Endothelial cell of umbilical vein (primary cell): ENCODE measurements around the gene ZNF439. TPM values are rescaled to one million over a fixed set of nuclear protein-coding genes. Genes with fewer than 3 reads are reported as not detected.

ENCODE experiments used
- BruUV-seq: library from RNA; stranded (reverse); fragments of 400-500 nt; replicated peaks from 2 replicates; lab custom pipeline; 2021; lab: Mats Ljungman, UMichigan
- CTCF ChIA-PET: fragments of 300-600, 350-600 bp; sonication (Branson Sonifier 250); formaldehyde crosslinking; loops from one replicate; lab custom pipeline; 2021; ENCODE audit warnings: antibody characterized with exemption, inconsistent platforms; lab: Charles Lee
- POLR2A ChIA-PET: fragments of 300-600, 350-600 bp; sonication (Branson Sonifier 250); formaldehyde crosslinking; loops from one replicate; lab custom pipeline; 2021; ENCODE audit warnings: antibody characterized with exemption, inconsistent platforms; lab: Charles Lee
- DNase-seq: peaks from one replicate; pipeline ENCODE4 v3.0.0-alpha.2; 2011; ENCODE audit warnings: low read depth, low spot score
- FAIRE-seq: peaks from 2 replicates; lab custom pipeline; 2011; peaks lifted over from hg19 to GRCh38; lab: Jason Lieb, UNC
- H2AFZ ChIP-seq: 2 replicates; pipeline ENCODE4 v1.6.0; 2012; ENCODE audit warnings: low read depth, low read length, control low read depth, inconsistent platforms
- H3K27ac ChIP-seq: 2 replicates; pipeline ENCODE4 v1.5.1; 2011; ENCODE audit warnings: low read depth, mild to moderate bottlenecking, control low read depth, low read length, moderate library complexity; ENCODE audit not compliant: insufficient read depth
- H3K27me3 ChIP-seq, 2 experiments: 2 replicates each; pipeline versions ENCODE4 v1.6.0 to v1.6.1; 2011; ENCODE audit warnings: low read length in 2 of 2, mixed read lengths in 1 of 2; ENCODE audit not compliant: control insufficient read depth in 2 of 2, insufficient read depth in 2 of 2
- H3K36me3 ChIP-seq, 2 experiments: 2 replicates in 1 of 2; 3 replicates in 1 of 2; pipeline ENCODE4 v1.5.1; 2011; ENCODE audit warnings: low read length in 2 of 2, mild to moderate bottlenecking in 1 of 2, moderate library complexity in 1 of 2; ENCODE audit not compliant: control insufficient read depth in 2 of 2, insufficient read depth in 2 of 2; ENCODE audit errors: extremely low read depth in 1 of 2
- H3K4me1 ChIP-seq: 3 replicates; pipeline ENCODE4 v1.5.1; 2011; ENCODE audit warnings: mild to moderate bottlenecking, low read length; ENCODE audit not compliant: control insufficient read depth, insufficient read depth; ENCODE audit errors: extremely low read depth
- H3K4me2 ChIP-seq: 2 replicates; pipeline ENCODE4 v1.6.1; 2011; ENCODE audit warnings: low read length, control low read depth, mixed read lengths; ENCODE audit not compliant: insufficient read depth
- H3K4me3 ChIP-seq, 3 experiments: fragments of 200-600 bp in 1 of 3; sonication (generic), shearing (Covaris generic) in 1 of 3; replicated peaks in 1 of 3; 2 replicates each; pipeline ENCODE4 v1.5.1; 2011 to 2016; ENCODE audit warnings: control low read depth in 3 of 3, low read length in 3 of 3, mild to moderate bottlenecking in 2 of 3, inconsistent platforms in 1 of 3, low read depth in 1 of 3, moderate library complexity in 1 of 3; ENCODE audit not compliant: insufficient read depth in 1 of 3
- H3K79me2 ChIP-seq: 2 replicates; pipeline ENCODE4 v1.6.0; 2012; ENCODE audit warnings: low read length, inconsistent platforms; ENCODE audit not compliant: control insufficient read depth, insufficient read depth
- H3K9ac ChIP-seq: replicated peaks from 2 replicates; pipeline ENCODE3; 2011; ENCODE audit warnings: low read length, control low read depth; ENCODE audit not compliant: insufficient read depth; ENCODE audit errors: extremely low read depth
- H3K9me1 ChIP-seq: replicated peaks from 3 replicates; pipeline ENCODE4 v1.6.0; 2011; ENCODE audit warnings: mild to moderate bottlenecking, low read length; ENCODE audit not compliant: control insufficient read depth, insufficient read depth; ENCODE audit errors: extremely low read depth
- H3K9me3 ChIP-seq: replicated peaks from 2 replicates; pipeline ENCODE4 v1.5.1; 2012; ENCODE audit warnings: low read length, inconsistent platforms; ENCODE audit not compliant: control insufficient read depth, insufficient read depth
- H4K20me1 ChIP-seq: replicated peaks from 2 replicates; pipeline ENCODE3; 2011; ENCODE audit warnings: mild to moderate bottlenecking, low read length; ENCODE audit not compliant: control insufficient read depth, insufficient read depth; ENCODE audit errors: extremely low read depth
- CTCF ChIP-seq, 2 donors: IDR thresholded peaks; 1 replicate in 1 of 2; 2 replicates in 1 of 2; pipeline ENCODE4 v1.5.1; 2011; ENCODE audit warnings: low read length in 2 of 2, mild to moderate bottlenecking in 2 of 2, moderate library complexity in 2 of 2, control low read depth in 1 of 2, inconsistent platforms in 1 of 2, low read depth in 1 of 2; ENCODE audit not compliant: insufficient read depth in 1 of 2; ENCODE audit errors: extremely low read depth in 1 of 2
- EZH2 ChIP-seq: IDR thresholded peaks from 2 replicates; pipeline ENCODE4 v1.6.1; 2012; ENCODE audit warnings: borderline replicate concordance, low read depth, mild to moderate bottlenecking, moderate library complexity, low read length, inconsistent platforms; ENCODE audit not compliant: severe bottlenecking
- FOS ChIP-seq: IDR thresholded peaks from 2 replicates; pipeline ENCODE4 v1.6.1; 2011; ENCODE audit warnings: mild to moderate bottlenecking, low read length, moderate library complexity, borderline replicate concordance; ENCODE audit not compliant: insufficient read depth
- GATA2 ChIP-seq: IDR thresholded peaks from 2 replicates; pipeline ENCODE4 v1.7.0; 2011; ENCODE audit warnings: low read depth, mild to moderate bottlenecking, moderate library complexity, mixed read lengths, low read length; ENCODE audit not compliant: insufficient read length, insufficient read depth
- JUN ChIP-seq: IDR thresholded peaks from 2 replicates; pipeline ENCODE4 v1.6.1; 2011; ENCODE audit warnings: borderline replicate concordance, low read depth; ENCODE audit not compliant: insufficient read length, insufficient read depth
- MAX ChIP-seq: IDR thresholded peaks from 2 replicates; pipeline ENCODE4 v1.6.1; 2011; ENCODE audit not compliant: insufficient read depth, insufficient read length
- MYC ChIP-seq: IDR thresholded peaks from one replicate; pipeline ENCODE4 v1.6.1; 2011; ENCODE audit warnings: mild to moderate bottlenecking, low read depth, low read length
- POLR2A ChIP-seq: IDR thresholded peaks from 2 replicates; pipeline ENCODE4 v1.6.1; 2012; ENCODE audit warnings: low read depth, mild to moderate bottlenecking, control low read depth, low read length
- POLR2AphosphoS5 ChIP-seq: IDR thresholded peaks from 2 replicates; pipeline ENCODE4 v1.6.1; 2012; ENCODE audit warnings: low read depth, mild to moderate bottlenecking, control low read depth, low read length, moderate library complexity; ENCODE audit not compliant: insufficient read depth
- dilution Hi-C: fragments of 300-500 bp; cut with MboI; formaldehyde crosslinking; loops from one replicate; pipeline ENCODE4 v1.15.0; 2019; ENCODE audit warnings: low sequenced_read_pairs; ENCODE audit not compliant: extremely low pct_ligation_motif_present
- intact Hi-C: fragments of 100-400 bp; cut with micrococcal nuclease; formaldehyde crosslinking; loops from one replicate; pipeline ENCODE4 v1.10.0; 2022
- polyA plus RNA-seq, 4 experiments: library from polyadenylated mRNA; depleted of rRNA in 3 of 4; stranded (reverse) in 3 of 4; unstranded in 1 of 4; fragments of >200 nt; gene quantifications; 2 replicates each; pipeline versions ENCODE4 v1.2.1 to v1.2.3, GENCODE V29; 2011 to 2012; ENCODE audit warnings: missing spikeins in 1 of 4
- total RNA-seq: library from RNA; stranded (reverse); gene quantifications from 2 replicates; pipeline ENCODE4 v1.2.3, GENCODE V29; 2021

ZNF439 gene
- total and polyA plus RNA-seq, 2 donors (not counting 3 experiments of a cell fraction or from before 2014, with no cell fraction given) = 0.12 to 0.33 TPM

- Histone ChIP-seq H3K27ac (no peak overlapping the region), H3K9me1 (no peaks in the 10 kb centered on the region), H4K20me1 (no peaks in the 10 kb centered on the region), H3K36me3 (no peaks in the 10 kb centered on the region), H3K4me1 (no peaks in the 10 kb centered on the region), H2AFZ (no peak overlapping the region), H3K9me3 (peaks cover 8% of the 10 kb centered on the region), H3K9ac (no peak overlapping the region), H3K4me3 (no peak overlapping the region), H3K4me2 (no peak overlapping the region), H3K27me3 (no peaks in the 10 kb centered on the region), H3K79me2 (no peaks in the 10 kb centered on the region)
- dilution Hi-C loops (no loop called here), intact Hi-C loops (no loop called here)
- DNase-seq (no peak), FAIRE-seq (no peak)
- no peak for TF ChIP-seq EZH2
- ChIA-PET CTCF (no interaction called here), POLR2A (no interaction called here)
- no TSS peak for BruUV-seq
These were observed 24.1 kb downstream of the ZNF439 start for GRCh38 chr19:11872624-11873023.

- Histone ChIP-seq H3K27ac (no peak overlapping the region), H3K4me1 (no peaks in the 10 kb centered on the region), H3K4me2 (no peak overlapping the region), H2AFZ (no peak overlapping the region), H3K27me3 (no peaks in the 10 kb centered on the region), H3K9me1 (no peaks in the 10 kb centered on the region), H4K20me1 (no peaks in the 10 kb centered on the region), H3K79me2 (no peaks in the 10 kb centered on the region), H3K9me3 (peaks cover 4% of the 10 kb centered on the region), H3K4me3 (no peak overlapping the region), H3K36me3 (no peaks in the 10 kb centered on the region), H3K9ac (no peak overlapping the region)
- BruUV-seq = no TSS peak
- DNase-seq = no peak
- dilution Hi-C loops = no loop called here
- TF ChIP-seq GATA2 (no peak), MYC (no peak), CTCF (IDR thresholded peaks at IDR 0.05; ENCODE audit: extremely low read depth in 1 of 2, insufficient read depth in 1 of 2, low read depth in 1 of 2, low read length in 2 of 2) (no peak), FOS (no peak), POLR2AphosphoS5 (no peak), POLR2A (no peak), MAX (no peak), EZH2 (no peak), JUN (no peak)
- FAIRE-seq = no peak
- intact Hi-C loops = no loop called here
- POLR2A ChIA-PET = no interaction called here
- CTCF ChIA-PET = no interaction called here
These were observed 25.2 kb downstream of the ZNF439 start for GRCh38 chr19:11873762-11874161.
